T-helper 22 cell (primary cell): ENCODE measurements around the gene MRO.
"Not testable (repeated sequence)": the region's sequence is repeated elsewhere in the genome, so short reads cannot be mapped to it uniquely, and the experiment has no call there.

Source experiments
- DNase-seq: peaks from one replicate; pipeline ENCODE4 v3.0.0-alpha.2; 2020; ENCODE audit warnings: low read depth

The MRO gene

GRCh38 chr18:50819728-50820378, at the start of gene MRO:
Gene MRO, minus strand, starts transcription at chr18:50820016. Its CDS starts 10,616 bp downstream, at chr18:50809400.
- DNase-seq, result peak; percentile 40

- no peak for DNase-seq
These were observed 49.3 kb upstream of the MRO start for GRCh38 chr18:50869150-50869549.

- no peak for DNase-seq
These were observed 46.9 kb upstream of the MRO start for GRCh38 chr18:50866765-50867164.

GRCh38 chr18:50863840-50864375, 44.1 kb upstream of the MRO start:
- no peak for DNase-seq

- DNase-seq, result no peak
These were observed 42.6 kb upstream of the MRO start for GRCh38 chr18:50862401-50862800.

- no peak for DNase-seq
These were observed 41.8 kb upstream of the MRO start for GRCh38 chr18:50861617-50862016.

- DNase-seq, result no peak
These were observed 40.2 kb upstream of the MRO start for GRCh38 chr18:50859793-50860555.

GRCh38 chr18:50857694-50858093, 37.9 kb upstream of the MRO start:
- DNase-seq, result no peak

GRCh38 chr18:50857166-50857565, 37.4 kb upstream of the MRO start:
- not testable (repeated sequence) for DNase-seq

GRCh38 chr18:50855976-50856757, 36.4 kb upstream of the MRO start:
- DNase-seq, result no peak

- no peak for DNase-seq
These were observed 34.1 kb upstream of the MRO start for GRCh38 chr18:50853863-50854271.

- DNase-seq, result no peak
These were observed 30.7 kb upstream of the MRO start for GRCh38 chr18:50850307-50851065.

- no peak for DNase-seq
These were observed 29.6 kb upstream of the MRO start for GRCh38 chr18:50849419-50849821.

- no peak for DNase-seq
These were observed 29.2 kb upstream of the MRO start for GRCh38 chr18:50848991-50849390.

GRCh38 chr18:50848061-50848551, 28.3 kb upstream of the MRO start:
- DNase-seq, result no peak

- no peak for DNase-seq
These were observed 27.4 kb upstream of the MRO start for GRCh38 chr18:50847192-50847591.

GRCh38 chr18:50844960-50845359, 25.1 kb upstream of the MRO start:
- no peak for DNase-seq

- no peak for DNase-seq
These were observed 24.7 kb upstream of the MRO start for GRCh38 chr18:50844554-50844953.

GRCh38 chr18:50842846-50843245, 23.0 kb upstream of the MRO start:
- no peak for DNase-seq

GRCh38 chr18:50839996-50840395, 20.2 kb upstream of the MRO start:
- no peak for DNase-seq

GRCh38 chr18:50839341-50839740, 19.5 kb upstream of the MRO start:
- DNase-seq, result no peak

GRCh38 chr18:50836521-50836957, 16.7 kb upstream of the MRO start:
- DNase-seq, result no peak
